Suprapubic skin (tissue), 4 donors: ENCODE results near the gene ABCC8. TPM values are rescaled to one million over a fixed set of nuclear protein-coding genes. Genes with fewer than 3 reads are reported as not detected.
A peak's percentile ranks its signal among the peaks of the same experiment; 100 is the strongest.

Experiments used
- DNase-seq, 2 donors: peaks; one replicate each; pipeline ENCODE4 v3.0.0-alpha.2; 2019; ENCODE audit warnings: low spot score in 2 of 2
- H3K27ac ChIP-seq: fragments of 200-600 bp; sonication (generic); one replicate; pipeline ENCODE4 v1.5.1; 2019
- H3K27me3 ChIP-seq: fragments of 200-600 bp; sonication (generic); one replicate; pipeline ENCODE4 v1.5.1; 2019
- H3K36me3 ChIP-seq: fragments of 200-600 bp; sonication (generic); one replicate; pipeline ENCODE4 v1.5.1; 2019
- H3K4me1 ChIP-seq: fragments of 200-600 bp; sonication (generic); one replicate; pipeline ENCODE4 v1.5.1; 2019
- H3K4me3 ChIP-seq: fragments of 200-600 bp; sonication (generic); one replicate; pipeline ENCODE4 v1.5.1; 2019; ENCODE audit warnings: mild to moderate bottlenecking
- H3K9me3 ChIP-seq: fragments of 200-600 bp; sonication (generic); one replicate; pipeline ENCODE4 v1.5.1; 2019
- CTCF ChIP-seq, 2 donors: fragments of 200-600 bp in 1 of 2; fragments of 450-650 bp in 1 of 2; sonication (generic) in 1 of 2; IDR thresholded peaks; one replicate each; pipeline ENCODE4 v1.5.1; 2016 to 2019; ENCODE audit warnings: antibody characterized with exemption in 2 of 2, mild to moderate bottlenecking in 1 of 2, moderate library complexity in 1 of 2
- EP300 ChIP-seq: sonication (generic); formaldehyde crosslinking; IDR thresholded peaks from one replicate; pipeline ENCODE4 v1.6.1; 2017; ENCODE audit warnings: antibody characterized with exemption
- POLR2A ChIP-seq, 2 donors: fragments of 450-650 bp; IDR thresholded peaks; one replicate each; pipeline ENCODE4 v1.6.1; 2017; ENCODE audit warnings: antibody characterized with exemption in 2 of 2, mild to moderate bottlenecking in 2 of 2, moderate library complexity in 2 of 2
- POLR2AphosphoS5 ChIP-seq, 3 donors: sonication (generic); formaldehyde crosslinking; IDR thresholded peaks; one replicate each; pipeline ENCODE4 v1.6.1; 2017; ENCODE audit warnings: antibody characterized with exemption in 3 of 3
- WGBS: methylation state at CpG from one replicate; pipeline ENCODE4 v1.1.5; 2018; 5-methylcytosine and 5-hydroxymethylcytosine counted together
- total RNA-seq, 4 donors: library from RNA; depleted of rRNA; stranded (reverse); fragments of >200 nt; gene quantifications; one replicate each; pipeline ENCODE4 v1.1.0, GENCODE V29; 2016

Gene ABCC8
- total RNA-seq, 4 donors from 2014 or later = 0.42 TPM; not detected in 3

DNA sequence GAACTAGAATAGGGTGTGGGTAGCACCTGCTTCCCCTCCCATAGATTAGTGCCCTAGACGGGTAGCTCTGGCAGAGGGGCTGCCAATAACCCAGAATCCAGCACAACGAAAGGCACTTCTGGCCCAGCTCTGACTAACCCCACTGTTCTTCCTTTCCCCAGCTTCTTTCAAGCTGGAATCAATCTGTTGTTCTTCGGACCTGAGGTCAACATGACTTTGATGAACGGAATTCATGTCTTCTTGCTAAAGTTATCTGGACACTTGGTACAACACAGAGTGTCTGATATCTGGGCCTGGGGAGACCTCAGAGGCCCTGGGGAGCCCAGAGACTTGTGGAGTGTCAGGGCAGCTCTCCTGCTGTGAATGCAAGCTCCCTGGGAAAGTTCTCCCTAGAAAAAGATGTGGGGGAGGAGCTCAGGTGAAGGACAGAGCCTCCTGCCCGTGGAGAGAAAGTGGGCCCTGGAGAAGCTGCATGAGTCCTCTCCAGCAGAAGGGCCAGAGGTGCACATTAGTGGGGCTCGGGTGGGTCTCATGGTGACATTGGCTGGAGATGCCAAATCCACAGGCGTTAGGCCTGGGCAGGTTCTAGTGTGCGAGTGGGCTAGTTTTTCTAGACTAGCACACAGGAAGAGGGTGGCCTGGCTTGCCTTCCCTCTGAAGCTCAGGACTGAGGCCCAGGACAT lies 94.5 kb downstream of the ABCC8 start:
- 69% methylated on average over 8 of the region's 8 CpGs for WGBS
- no peak overlapping the region for H3K27ac ChIP-seq
- no peaks in the 10 kb centered on the region for H3K9me3 ChIP-seq
- no peaks in the 10 kb centered on the region for H3K36me3 ChIP-seq
- TF ChIP-seq POLR2A (IDR thresholded peaks at IDR 0.05) (no peak), POLR2AphosphoS5 (IDR thresholded peaks at IDR 0.05) (no peak), EP300 (no peak), CTCF (IDR thresholded peaks at IDR 0.05) (no peak)
- H3K27me3 ChIP-seq = peaks cover 7% of the 10 kb centered on the region
- no peaks in the 10 kb centered on the region for H3K4me1 ChIP-seq
- peak in 1 of 2 donors; percentile 76 for DNase-seq
- H3K4me3 ChIP-seq = no peak overlapping the region

DNA sequence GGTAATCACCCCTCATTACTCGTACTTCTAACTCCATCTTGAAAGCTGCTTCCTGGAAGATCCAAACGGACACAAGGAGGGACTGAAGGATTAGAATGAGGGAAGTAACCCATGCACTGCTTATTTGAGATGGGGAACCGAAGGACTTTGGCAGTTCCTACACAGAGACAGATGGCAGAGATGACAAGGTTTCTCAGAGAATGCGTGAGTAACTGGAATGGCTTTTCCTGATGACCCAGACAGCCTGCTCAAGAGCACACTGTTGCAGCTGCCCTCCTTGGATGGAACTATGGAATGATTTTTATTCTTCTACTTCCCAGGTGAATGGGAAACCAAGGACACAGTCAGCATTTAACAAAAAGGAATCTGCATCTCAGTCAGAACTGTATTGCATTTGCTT lies 95.5 kb downstream of the ABCC8 start:
- Histone ChIP-seq H3K27ac (no peak overlapping the region), H3K4me1 (no peaks in the 10 kb centered on the region)
- WGBS = 73% methylated on average over 4 of the region's 4 CpGs

GRCh38 chr11:17379383-17380180 lies 97.1 kb downstream of the ABCC8 start:
- Histone ChIP-seq H3K27me3 (no peaks in the 10 kb centered on the region), H3K9me3 (no peaks in the 10 kb centered on the region), H3K4me3 (no peak overlapping the region), H3K4me1 (no peaks in the 10 kb centered on the region), H3K27ac (no peak overlapping the region), H3K36me3 (peaks cover 5% of the 10 kb centered on the region)
- no peak for DNase-seq
- 79% methylated on average over 7 of the region's 7 CpGs for WGBS
- TF ChIP-seq EP300 (no peak), CTCF (IDR thresholded peaks at IDR 0.05) (no peak), POLR2AphosphoS5 (IDR thresholded peaks at IDR 0.05) (no peak), POLR2A (IDR thresholded peaks at IDR 0.05) (no peak)

More for the DNA sequence above, 95.5 kb downstream of the ABCC8 start:
- Histone ChIP-seq H3K27me3 (peaks cover 3% of the 10 kb centered on the region), H3K4me3 (no peak overlapping the region), H3K36me3 (no peaks in the 10 kb centered on the region), H3K9me3 (no peaks in the 10 kb centered on the region)
- TF ChIP-seq POLR2A (IDR thresholded peaks at IDR 0.05) (no peak), POLR2AphosphoS5 (IDR thresholded peaks at IDR 0.05) (no peak), CTCF (IDR thresholded peaks at IDR 0.05) (no peak), EP300 (no peak)
- no peak for DNase-seq

GRCh38 chr11:17378655-17379054 lies 98.0 kb downstream of the ABCC8 start:
- Histone ChIP-seq H3K36me3 (peaks cover 9% of the 10 kb centered on the region), H3K27ac (no peak overlapping the region), H3K4me3 (no peak overlapping the region), H3K27me3 (no peaks in the 10 kb centered on the region), H3K4me1 (no peaks in the 10 kb centered on the region), H3K9me3 (peaks cover under 1% of the 10 kb centered on the region)
- TF ChIP-seq POLR2A (IDR thresholded peaks at IDR 0.05) = no peak
- no peak for TF ChIP-seq POLR2AphosphoS5 (IDR thresholded peaks at IDR 0.05)
- TF ChIP-seq EP300 = no peak
- no peak for TF ChIP-seq CTCF (IDR thresholded peaks at IDR 0.05)
- no peak for DNase-seq
- 65% methylated on average over 2 of the region's 2 CpGs for WGBS

GRCh38 chr11:17376493-17376892 lies 100.2 kb downstream of the ABCC8 start:
- WGBS = 47% methylated on average over 3 of the region's 3 CpGs
- Histone ChIP-seq H3K4me1 (no peaks in the 10 kb centered on the region), H3K27ac (no peak overlapping the region), H3K4me3 (no peak overlapping the region), H3K36me3 (peaks cover 28% of the 10 kb centered on the region), H3K27me3 (no peaks in the 10 kb centered on the region), H3K9me3 (peaks cover 17% of the 10 kb centered on the region)
- TF ChIP-seq EP300 (no peak), POLR2AphosphoS5 (IDR thresholded peaks at IDR 0.05) (no peak), POLR2A (IDR thresholded peaks at IDR 0.05) (no peak), CTCF (IDR thresholded peaks at IDR 0.05) (no peak)
- DNase-seq = no peak
